NCI-H1436 treated with DMSO at 0.1 percent for 48 hours (cell line): ENCODE measurements around the gene PRMT9.
A peak's percentile ranks its signal among the peaks of the same experiment; 100 is the strongest.

Source experiments
- DNase-seq: peaks from one replicate; lab custom pipeline; 2025; lab: John Stamatoyannopoulos, UW

Gene PRMT9

GRCh38 chr4:147683717-147684700 is at the start of gene PRMT9:
PRMT9 (minus strand) TSS chr4:147684163; CDS start chr4:147683987, 176 bp downstream.
- peak; percentile 15 for DNase-seq

GRCh38 chr4:147732518-147733235 is 48.7 kb upstream of the PRMT9 start:
- DNase-seq: no peak

GRCh38 chr4:147731580-147732517 is 47.9 kb upstream of the PRMT9 start, which contains the start of gene ARHGAP10:
ARHGAP10 (plus strand) TSS chr4:147732088; CDS start chr4:147732302, 214 bp downstream.
- no peak for DNase-seq

GRCh38 chr4:147730333-147730732 is 46.4 kb upstream of the PRMT9 start:
- no peak for DNase-seq

- DNase-seq: no peak
Measured at GRCh38 chr4:147727476-147728028, 43.6 kb upstream of the PRMT9 start.

- DNase-seq: no peak
Measured at GRCh38 chr4:147725673-147726072, 41.7 kb upstream of the PRMT9 start.

- DNase-seq: no peak
Measured at GRCh38 chr4:147724468-147725201, 40.7 kb upstream of the PRMT9 start.

GRCh38 chr4:147723326-147723725 is 39.4 kb upstream of the PRMT9 start:
- DNase-seq: no peak

GRCh38 chr4:147717878-147718277 is 33.9 kb upstream of the PRMT9 start:
- no peak for DNase-seq

GRCh38 chr4:147714575-147715401 is 30.8 kb upstream of the PRMT9 start:
- no peak for DNase-seq

GRCh38 chr4:147709999-147710398 is 26.0 kb upstream of the PRMT9 start:
- DNase-seq: no peak

GRCh38 chr4:147707892-147708672 is 24.1 kb upstream of the PRMT9 start:
- DNase-seq: no peak

- DNase-seq: no peak
Measured at GRCh38 chr4:147704846-147705245, 20.9 kb upstream of the PRMT9 start.

GRCh38 chr4:147696866-147697265 is 12.9 kb upstream of the PRMT9 start:
- DNase-seq: no peak

GRCh38 chr4:147693218-147693617 is 9.3 kb upstream of the PRMT9 start:
- no peak for DNase-seq

- DNase-seq: no peak
Measured at GRCh38 chr4:147691820-147692219, 7.9 kb upstream of the PRMT9 start.

- DNase-seq: no peak
Measured at GRCh38 chr4:147689067-147689466, 5.1 kb upstream of the PRMT9 start.

GRCh38 chr4:147683188-147683591 is 773 bp downstream of the PRMT9 start:
- DNase-seq: no peak

GRCh38 chr4:147682755-147683154 is 1.2 kb downstream of the PRMT9 start:
- no peak for DNase-seq
